Stomach smooth muscle (tissue), 2 donors: ENCODE data around the gene GALNT1.

Experiments used
- H3K27ac ChIP-seq: one replicate; pipeline ENCODE4 v1.7.0; 2013; ENCODE audit warnings: mild to moderate bottlenecking, low read length, inconsistent platforms
- H3K27me3 ChIP-seq, 2 donors: one replicate each; pipeline ENCODE4 v1.7.0; 2013; ENCODE audit warnings: low read length in 2 of 2; ENCODE audit not compliant: insufficient read depth in 2 of 2, control insufficient read depth in 1 of 2
- H3K36me3 ChIP-seq, 2 donors: one replicate each; pipeline ENCODE4 v1.7.0; 2013; ENCODE audit warnings: low read length in 2 of 2; ENCODE audit not compliant: control insufficient read depth in 2 of 2, insufficient read depth in 2 of 2
- H3K4me1 ChIP-seq: one replicate; pipeline ENCODE4 v1.7.0; 2013; ENCODE audit warnings: low read length; ENCODE audit not compliant: control insufficient read depth, insufficient read depth
- H3K4me3 ChIP-seq, 2 donors: one replicate each; pipeline ENCODE4 v1.7.0; 2013; ENCODE audit warnings: low read length in 2 of 2
- H3K9ac ChIP-seq, 2 donors: one replicate each; pipeline ENCODE4 v1.7.0; 2013; ENCODE audit warnings: low read length in 2 of 2, mild to moderate bottlenecking in 1 of 2
- H3K9me3 ChIP-seq, 2 donors: one replicate each; pipeline ENCODE4 v1.7.0; 2013; ENCODE audit warnings: low read length in 2 of 2; ENCODE audit not compliant: control insufficient read depth in 2 of 2
- donor health status: healthy.
- donor health status: Pancreatic carcinoma.

Gene GALNT1

DNA sequence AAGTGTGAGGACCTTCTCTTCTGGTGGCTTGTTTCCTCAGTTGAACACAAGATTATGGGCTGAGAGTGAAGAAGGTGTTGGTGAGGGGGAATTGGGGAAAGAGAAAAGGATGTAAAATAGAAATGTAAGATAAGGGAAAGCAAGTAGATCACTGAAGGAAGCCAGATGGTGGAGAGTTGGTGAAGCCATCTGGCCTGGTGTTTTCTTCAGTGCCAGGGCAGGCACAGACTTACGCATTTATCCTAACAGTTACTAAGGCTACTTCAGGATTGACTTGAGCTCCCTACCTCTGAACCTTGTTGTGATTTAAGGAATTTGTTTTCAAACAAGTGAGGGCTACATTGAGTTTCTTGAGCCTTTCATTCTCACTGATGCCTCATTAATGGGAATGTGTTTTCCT is 113.8 kb downstream of the GALNT1 start:
- Histone ChIP-seq H3K9me3 (no peaks in the 10 kb centered on the region), H3K27me3 (no peaks in the 10 kb centered on the region), H3K27ac (no peak overlapping the region), H3K36me3 (peaks cover 6 to 19% of the 10 kb centered on the region in 2 donors), H3K4me1 (no peaks in the 10 kb centered on the region), H3K9ac (no peak overlapping the region), H3K4me3 (no peak overlapping the region)

DNA sequence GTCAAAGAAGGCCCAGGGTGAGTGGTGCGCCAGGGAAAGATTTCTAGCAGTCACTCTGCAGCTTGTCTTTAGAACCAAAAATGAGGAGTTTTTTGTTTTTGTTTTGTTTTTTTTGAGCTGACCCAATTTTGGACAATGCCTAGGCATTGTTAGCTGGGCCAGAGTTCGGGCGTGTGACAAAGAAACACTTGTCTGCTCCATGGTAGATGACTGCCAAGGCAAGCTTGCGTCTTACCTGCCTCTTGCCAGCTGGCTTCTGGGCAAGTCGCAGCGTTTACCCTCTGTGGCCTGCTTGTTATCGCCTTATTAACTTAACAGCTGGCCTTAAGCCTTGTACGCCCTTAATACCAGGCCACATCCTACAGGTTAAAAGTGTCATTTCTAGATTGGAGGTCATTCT is 114.3 kb downstream of the GALNT1 start:
- Histone ChIP-seq H3K27me3 (no peaks in the 10 kb centered on the region), H3K9me3 (no peaks in the 10 kb centered on the region), H3K4me3 (no peak overlapping the region), H3K27ac (no peak overlapping the region), H3K9ac (no peak overlapping the region), H3K36me3 (peaks cover 7 to 20% of the 10 kb centered on the region in 2 donors), H3K4me1 (no peaks in the 10 kb centered on the region)

DNA sequence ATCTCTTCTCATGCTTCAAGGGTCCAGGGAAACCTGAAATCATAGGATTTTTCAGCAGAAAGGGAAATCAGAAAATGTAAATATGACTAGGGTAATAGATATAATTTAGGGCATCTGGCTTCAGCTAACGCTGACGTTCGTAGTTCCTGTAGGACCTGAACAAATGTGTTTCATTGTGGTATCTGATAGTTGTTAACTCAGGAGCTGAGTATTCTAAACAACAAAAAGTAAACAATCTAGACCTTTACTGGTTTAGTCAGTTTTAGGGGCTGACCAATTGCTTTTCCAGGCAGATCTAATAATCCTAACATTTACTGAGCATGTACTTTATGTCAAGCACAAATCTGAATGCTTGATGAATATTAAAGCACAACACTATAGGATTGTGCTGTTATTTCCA is 114.8 kb downstream of the GALNT1 start:
- H3K4me3 ChIP-seq: no peak overlapping the region
- no peaks in the 10 kb centered on the region for H3K4me1 ChIP-seq
- no peaks in the 10 kb centered on the region for H3K27me3 ChIP-seq
- peaks cover 7 to 17% of the 10 kb centered on the region in 2 donors for H3K36me3 ChIP-seq
- H3K9me3 ChIP-seq: no peaks in the 10 kb centered on the region
- H3K27ac ChIP-seq: no peak overlapping the region
- no peak overlapping the region for H3K9ac ChIP-seq

DNA sequence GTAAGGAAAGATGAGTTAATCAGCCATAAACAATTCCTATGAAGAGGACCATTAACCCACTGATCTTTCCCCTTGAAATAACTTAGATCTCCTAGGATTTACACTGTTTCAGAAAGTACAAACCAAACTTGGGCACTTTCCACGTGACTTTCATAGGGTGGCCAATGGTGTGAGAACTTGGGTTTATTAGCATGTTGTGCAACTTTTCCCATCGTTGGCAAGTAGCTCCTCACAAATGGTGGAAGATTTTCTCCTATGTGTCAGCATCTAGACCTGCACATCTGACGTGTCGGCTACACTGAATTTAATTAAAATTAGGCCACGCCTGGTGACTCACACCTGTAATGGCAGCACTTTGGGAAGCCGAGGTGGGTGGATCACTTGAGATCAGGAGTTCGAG is 116.3 kb downstream of the GALNT1 start:
- Histone ChIP-seq H3K9ac (no peak overlapping the region), H3K27me3 (no peaks in the 10 kb centered on the region), H3K9me3 (no peaks in the 10 kb centered on the region), H3K27ac (no peak overlapping the region), H3K4me3 (no peak overlapping the region), H3K36me3 (peaks cover 7 to 10% of the 10 kb centered on the region in 2 donors), H3K4me1 (no peaks in the 10 kb centered on the region)

DNA sequence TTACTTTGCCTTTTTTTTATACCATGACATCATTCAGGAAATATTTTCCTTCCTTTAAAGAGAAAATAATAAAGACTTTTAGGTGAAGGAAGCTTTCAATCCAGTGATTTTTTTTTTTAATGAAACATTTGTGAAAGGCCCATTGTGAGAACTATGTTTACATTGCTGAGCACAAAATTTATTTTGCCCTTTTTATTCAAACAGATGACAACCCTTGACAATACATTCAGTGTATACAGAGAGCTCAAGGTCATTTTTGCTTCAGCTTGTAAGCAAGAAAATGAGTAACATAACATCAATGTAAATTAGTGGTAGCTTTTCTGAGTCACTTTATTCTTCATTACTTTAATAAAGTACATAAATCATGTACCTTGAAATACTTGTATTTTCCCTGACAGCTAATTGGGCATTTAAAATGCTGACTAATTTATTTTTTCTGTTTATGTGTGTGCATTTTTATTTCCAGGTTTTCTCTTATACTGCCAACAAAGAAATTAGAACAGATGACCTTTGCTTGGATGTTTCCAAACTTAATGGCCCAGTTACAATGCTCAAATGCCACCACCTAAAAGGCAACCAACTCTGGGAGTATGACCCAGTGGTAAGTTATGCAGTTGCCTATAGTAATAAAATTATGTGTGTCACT is 121.6 kb downstream of the GALNT1 start:
- Histone ChIP-seq H3K36me3 (peaks cover 7 to 20% of the 10 kb centered on the region in 2 donors), H3K9me3 (no peaks in the 10 kb centered on the region), H3K4me3 (no peak overlapping the region), H3K4me1 (no peaks in the 10 kb centered on the region), H3K27ac (no peak overlapping the region), H3K9ac (no peak overlapping the region), H3K27me3 (no peaks in the 10 kb centered on the region)

DNA sequence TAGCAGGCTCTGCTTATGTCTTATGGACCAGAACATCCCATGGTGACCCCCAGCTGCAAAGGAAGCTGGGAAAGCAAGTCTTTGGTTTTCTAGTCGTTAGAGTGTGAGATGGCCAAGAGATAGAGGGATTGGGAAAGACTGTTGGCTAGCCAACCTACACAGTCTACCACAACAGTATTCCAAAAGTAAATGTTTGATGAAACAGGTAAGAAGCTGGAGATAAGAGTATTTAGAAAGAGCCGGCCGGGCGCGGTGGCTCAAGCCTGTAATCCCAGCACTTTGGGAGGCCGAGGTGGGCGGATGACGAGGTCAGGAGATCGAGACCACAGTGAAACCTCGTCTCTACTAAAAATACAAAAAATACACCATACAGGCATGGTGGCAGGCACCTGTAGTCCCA is 124.4 kb downstream of the GALNT1 start:
- H3K27ac ChIP-seq: no peak overlapping the region

DNA sequence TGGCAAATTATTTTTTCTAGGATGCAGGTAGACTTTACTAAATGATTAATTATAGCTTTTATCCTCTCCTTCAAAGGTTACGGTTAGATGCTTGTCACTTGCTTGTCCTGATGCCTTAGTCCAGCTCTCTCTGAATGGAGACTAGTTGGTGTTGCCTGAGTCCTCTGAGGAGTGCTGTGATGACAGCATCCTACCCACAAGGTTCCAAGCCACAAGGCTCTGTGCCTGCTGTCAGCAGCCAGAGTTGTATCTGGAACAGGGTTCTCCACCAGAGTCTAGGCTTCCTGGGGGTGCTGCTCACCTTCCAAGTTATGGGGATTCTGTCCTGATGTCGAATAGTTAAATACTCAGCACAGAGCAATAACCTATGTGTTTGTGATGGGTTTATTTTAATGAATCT is 125.7 kb downstream of the GALNT1 start:
- H3K4me3 ChIP-seq: no peak overlapping the region
- H3K36me3 ChIP-seq: peaks cover 3 to 20% of the 10 kb centered on the region in 2 donors
- no peak overlapping the region for H3K9ac ChIP-seq
- no peak overlapping the region for H3K27ac ChIP-seq
- H3K4me1 ChIP-seq: no peaks in the 10 kb centered on the region
- H3K9me3 ChIP-seq: no peaks in the 10 kb centered on the region
- H3K27me3 ChIP-seq: no peaks in the 10 kb centered on the region

More for the DNA sequence above, 124.4 kb downstream of the GALNT1 start:
- Histone ChIP-seq H3K4me3 (no peak overlapping the region), H3K36me3 (peaks cover 3 to 20% of the 10 kb centered on the region in 2 donors), H3K27me3 (no peaks in the 10 kb centered on the region), H3K4me1 (no peaks in the 10 kb centered on the region), H3K9me3 (no peaks in the 10 kb centered on the region), H3K9ac (no peak overlapping the region)

DNA sequence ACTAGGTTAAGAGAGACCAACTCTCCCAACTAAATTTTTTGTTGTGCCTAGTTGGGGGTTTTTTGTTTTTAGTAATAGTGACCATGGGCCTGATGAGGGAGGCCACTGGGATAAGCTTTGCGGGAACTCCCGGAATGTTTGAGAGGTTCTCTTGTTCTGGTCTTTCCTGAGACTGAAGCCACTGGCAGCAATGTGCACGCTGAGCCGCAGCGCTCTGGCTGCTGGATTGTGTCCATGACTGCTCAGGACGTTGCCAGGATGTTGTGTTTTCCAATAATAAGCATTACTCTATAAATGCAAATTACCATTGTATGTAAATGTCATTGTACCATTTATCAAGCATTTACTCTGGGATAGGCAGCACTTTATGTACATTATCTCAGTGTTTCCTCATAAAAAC is 126.1 kb downstream of the GALNT1 start:
- Histone ChIP-seq H3K9ac (no peak overlapping the region), H3K9me3 (no peaks in the 10 kb centered on the region), H3K27ac (no peak overlapping the region)

DNA sequence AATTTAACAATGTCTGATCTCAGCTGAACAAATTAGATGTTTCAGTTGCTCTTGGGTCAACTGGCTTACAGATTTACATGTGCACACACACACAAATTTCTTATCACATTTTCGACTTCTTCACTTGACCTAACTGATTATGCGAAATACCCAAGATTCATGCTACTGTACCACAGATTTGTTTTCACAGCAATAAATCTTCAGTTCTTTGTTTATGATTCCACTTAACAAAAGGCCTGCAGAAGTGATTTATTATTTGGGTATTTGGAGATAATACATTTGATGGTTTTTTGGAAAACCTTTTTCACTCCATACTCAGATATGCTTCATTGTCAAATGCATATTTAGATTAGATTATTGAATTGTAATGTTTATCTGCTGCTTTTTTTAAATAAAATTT is 129.0 kb downstream of the GALNT1 start:
- H3K36me3 ChIP-seq: peaks cover 3 to 17% of the 10 kb centered on the region in 2 donors
- H3K27ac ChIP-seq: no peak overlapping the region
- no peaks in the 10 kb centered on the region for H3K9me3 ChIP-seq
- H3K9ac ChIP-seq: no peak overlapping the region
- H3K4me3 ChIP-seq: no peak overlapping the region
- no peaks in the 10 kb centered on the region for H3K4me1 ChIP-seq
- H3K27me3 ChIP-seq: no peaks in the 10 kb centered on the region

More for the DNA sequence above, 126.1 kb downstream of the GALNT1 start:
- Histone ChIP-seq H3K27me3 (no peaks in the 10 kb centered on the region), H3K4me3 (no peak overlapping the region), H3K4me1 (no peaks in the 10 kb centered on the region), H3K36me3 (peaks cover 3 to 20% of the 10 kb centered on the region in 2 donors)

DNA sequence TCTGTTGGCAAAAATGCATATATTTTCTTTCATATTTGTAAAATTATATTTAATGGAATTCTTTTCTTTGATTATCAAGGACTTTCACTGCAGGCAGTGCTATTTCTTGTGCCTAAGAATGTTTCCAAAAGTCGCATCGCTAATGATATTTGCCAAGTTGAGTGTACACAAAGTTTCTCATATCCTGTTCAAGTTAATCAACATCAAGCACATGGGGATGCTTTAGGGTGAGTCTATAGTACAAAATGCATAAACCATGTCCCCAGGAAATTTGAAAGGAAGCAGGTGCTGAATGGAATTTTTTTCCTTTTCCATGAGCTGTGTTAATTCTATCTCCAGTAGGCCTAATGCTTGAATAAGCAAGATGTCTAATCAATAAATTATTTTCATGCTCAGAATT is 129.7 kb downstream of the GALNT1 start:
- H3K27me3 ChIP-seq: no peaks in the 10 kb centered on the region
- no peak overlapping the region for H3K9ac ChIP-seq
- no peak overlapping the region for H3K27ac ChIP-seq
- H3K4me3 ChIP-seq: no peak overlapping the region
- no peaks in the 10 kb centered on the region for H3K9me3 ChIP-seq
- H3K36me3 ChIP-seq: peaks cover 3 to 14% of the 10 kb centered on the region in 2 donors
- no peaks in the 10 kb centered on the region for H3K4me1 ChIP-seq

DNA sequence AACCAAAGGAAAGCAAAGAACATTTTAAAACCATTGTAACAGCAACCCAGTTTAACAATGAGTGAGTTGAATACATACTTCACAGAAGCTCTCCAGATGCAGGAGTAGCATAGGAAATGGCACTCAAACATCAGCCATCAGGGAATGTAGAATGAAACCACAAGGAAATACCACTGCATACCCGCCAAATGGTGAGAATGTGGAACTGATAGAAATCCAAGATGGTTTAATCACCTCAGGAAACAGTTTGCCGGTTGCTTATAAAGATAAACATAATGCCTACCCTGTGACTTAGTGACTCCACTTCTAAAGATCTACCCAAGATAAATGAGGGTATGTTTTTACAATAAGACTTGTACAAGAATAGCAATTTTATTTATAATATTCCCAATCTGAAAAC is 132.0 kb downstream of the GALNT1 start:
- no peak overlapping the region for H3K27ac ChIP-seq
- no peaks in the 10 kb centered on the region for H3K27me3 ChIP-seq
- H3K9me3 ChIP-seq: no peaks in the 10 kb centered on the region
- H3K4me1 ChIP-seq: no peaks in the 10 kb centered on the region
- peaks cover 3 to 7% of the 10 kb centered on the region in 2 donors for H3K36me3 ChIP-seq
- H3K4me3 ChIP-seq: no peak overlapping the region
- no peak overlapping the region for H3K9ac ChIP-seq
